IMR-90 (cell line): Measurements from ENCODE around the gene DUSP9. TPM values are rescaled to one million over a fixed set of nuclear protein-coding genes. Genes with fewer than 3 reads are reported as not detected.

Experiments
- ATAC-seq: fragments of 200-7000 bp; cut with Tn5 transposase; 2 replicates; pipeline ENCODE4 v1.9.1; 2020; ENCODE audit warnings: low read depth, mild to moderate bottlenecking, moderate library complexity
- BruUV-seq: library from RNA; stranded (reverse); fragments of 400-500 nt; replicated peaks from 2 replicates; lab custom pipeline; 2021; lab: Mats Ljungman, UMichigan
- CTCF ChIA-PET: fragments of 300-600 bp; formaldehyde crosslinking; extraction: SDS; loops from one replicate; lab custom pipeline; 2021; ENCODE audit warnings: antibody characterized with exemption; lab: Yijun Ruan, JAX
- POLR2A ChIA-PET: fragments of 300-600 bp; sonication (Branson Sonifier 250); formaldehyde crosslinking; loops from one replicate; lab custom pipeline; 2022; ENCODE audit warnings: antibody characterized with exemption; ENCODE audit not compliant: unreplicated experiment; lab: Charles Lee
- DNase-seq: peaks from one replicate; pipeline ENCODE4 v3.0.0; 2013
- H2AFZ ChIP-seq: replicated peaks from 2 replicates; pipeline ENCODE3; 2013; ENCODE audit warnings: low read length, mild to moderate bottlenecking; ENCODE audit not compliant: poor library complexity
- H2AK5ac ChIP-seq: 2 replicates; pipeline ENCODE4 v1.6.1; 2013; ENCODE audit warnings: low read depth, low read length, inconsistent platforms
- H2AK9ac ChIP-seq: replicated peaks from 2 replicates; pipeline ENCODE3; 2013; ENCODE audit warnings: mild to moderate bottlenecking, low read depth, low read length, moderate library complexity; ENCODE audit not compliant: poor library complexity
- H2BK120ac ChIP-seq: 2 replicates; pipeline ENCODE4 v1.6.1; 2013; ENCODE audit warnings: low read depth, low read length, inconsistent platforms
- H2BK15ac ChIP-seq: 3 replicates; pipeline ENCODE4 v1.6.1; 2013; ENCODE audit warnings: low read depth, low read length, inconsistent platforms
- H2BK20ac ChIP-seq: 2 replicates; pipeline ENCODE4 v1.6.1; 2013; ENCODE audit warnings: low read depth, mild to moderate bottlenecking, inconsistent platforms, low read length, moderate library complexity
- H2BK5ac ChIP-seq: 2 replicates; pipeline ENCODE4 v1.6.1; 2013; ENCODE audit warnings: mild to moderate bottlenecking, low read depth, low read length, inconsistent platforms; ENCODE audit not compliant: poor library complexity, severe bottlenecking
- H3K14ac ChIP-seq: replicated peaks from 2 replicates; pipeline ENCODE4 v1.6.1; 2013; ENCODE audit warnings: low read depth, low read length, inconsistent platforms
- H3K18ac ChIP-seq: 2 replicates; pipeline ENCODE4 v1.6.1; 2013; ENCODE audit warnings: low read depth, low read length, control low read depth
- H3K23ac ChIP-seq: 2 replicates; pipeline ENCODE4 v1.6.1; 2013; ENCODE audit warnings: low read depth, low read length, inconsistent platforms
- H3K27ac ChIP-seq: 2 replicates; pipeline ENCODE4 v1.5.1; 2013; ENCODE audit warnings: mild to moderate bottlenecking, control low read depth, low read length; ENCODE audit not compliant: insufficient read depth
- H3K27me3 ChIP-seq: 2 replicates; pipeline ENCODE4 v1.6.1; 2013; ENCODE audit warnings: low read length; ENCODE audit not compliant: control insufficient read depth, insufficient read depth
- H3K36me3 ChIP-seq: 2 replicates; pipeline ENCODE4 v1.6.1; 2013; ENCODE audit warnings: low read length, mixed read lengths; ENCODE audit not compliant: control insufficient read depth, insufficient read depth
- H3K4ac ChIP-seq: 2 replicates; pipeline ENCODE4 v1.6.1; 2013; ENCODE audit warnings: low read depth, low read length, inconsistent platforms
- H3K4me1 ChIP-seq: 2 replicates; pipeline ENCODE4 v1.6.1; 2013; ENCODE audit warnings: low read length, mixed read lengths; ENCODE audit not compliant: control insufficient read depth, insufficient read depth
- H3K4me2 ChIP-seq: 2 replicates; pipeline ENCODE4 v1.6.1; 2013; ENCODE audit warnings: low read depth, mild to moderate bottlenecking, control low read depth, low read length, moderate library complexity
- H3K4me3 ChIP-seq: 2 replicates; pipeline ENCODE4 v1.5.1; 2013; ENCODE audit warnings: low read depth, mild to moderate bottlenecking, control low read depth, low read length, moderate library complexity; ENCODE audit not compliant: insufficient read depth
- H3K56ac ChIP-seq: 2 replicates; pipeline ENCODE4 v1.6.1; 2013; ENCODE audit warnings: low read length, inconsistent platforms; ENCODE audit not compliant: insufficient read depth; ENCODE audit errors: extremely low read depth
- H3K79me1 ChIP-seq, 2 experiments: 2 replicates each; pipeline ENCODE4 v1.6.1; 2013; ENCODE audit warnings: low read length in 2 of 2, inconsistent platforms in 1 of 2, low read depth in 1 of 2
- H3K9ac ChIP-seq: 2 replicates; pipeline ENCODE4 v1.6.1; 2013; ENCODE audit warnings: low read depth, low read length, control low read depth
- H3K9me1 ChIP-seq: 2 replicates; pipeline ENCODE4 v1.6.1; 2013; ENCODE audit warnings: low read length, inconsistent platforms; ENCODE audit not compliant: insufficient read depth
- H3K9me3 ChIP-seq: 2 replicates; pipeline ENCODE4 v1.6.1; 2013; ENCODE audit warnings: low read length; ENCODE audit not compliant: control insufficient read depth, insufficient read depth
- H4K20me1 ChIP-seq: 2 replicates; pipeline ENCODE4 v1.6.1; 2013; ENCODE audit warnings: low read length, inconsistent platforms; ENCODE audit not compliant: insufficient read depth
- H4K5ac ChIP-seq: 2 replicates; pipeline ENCODE4 v1.6.1; 2013; ENCODE audit warnings: mild to moderate bottlenecking, low read depth, low read length, control low read depth
- H4K8ac ChIP-seq, 2 experiments: 2 replicates each; pipeline ENCODE4 v1.6.1; 2013; ENCODE audit warnings: low read depth in 2 of 2, low read length in 2 of 2, control low read depth in 1 of 2, inconsistent platforms in 1 of 2
- H4K91ac ChIP-seq: 2 replicates; pipeline ENCODE4 v1.6.1; 2013; ENCODE audit warnings: low read depth, low read length, inconsistent platforms; ENCODE audit not compliant: insufficient read depth
- FOS ChIP-seq: fragments of 150-350 bp; IDR thresholded peaks from 2 replicates; pipeline ENCODE4 v1.6.1; 2016; ENCODE audit warnings: low read depth, low read length
- RFX5 ChIP-seq: IDR thresholded peaks from 2 replicates; pipeline ENCODE4 v1.8.0; 2012; ENCODE audit warnings: low read depth, mild to moderate bottlenecking, low read length, moderate library complexity
- SMC3 ChIP-seq: fragments of 150-350 bp; IDR thresholded peaks from 2 replicates; pipeline ENCODE4 v1.6.1; 2016; ENCODE audit warnings: low read depth, mild to moderate bottlenecking, antibody characterized with exemption, low read length, moderate library complexity
- WGBS, 2 experiments: methylation state at CpG; one replicate each; pipeline versions ENCODE4 v1.1.5 to v1.1.7; 2013; ENCODE audit warnings: missing lambda C conversion rate in 2 of 2; ENCODE audit not compliant: insufficient read length in 1 of 2; ENCODE audit errors: extremely low coverage in 2 of 2; 5-methylcytosine and 5-hydroxymethylcytosine counted together
- dilution Hi-C: fragments of 300-500 bp; cut with HindIII; formaldehyde crosslinking; loops from one replicate; pipeline ENCODE4 v1.14.3; 2018; ENCODE audit warnings: low sequenced_read_pairs; ENCODE audit not compliant: unreplicated experiment
- in situ Hi-C: fragments of 300-500 bp; cut with MboI; formaldehyde crosslinking; loops from 3 replicates; pipeline ENCODE4 v1.14.3; 2019; ENCODE audit warnings: low sequenced_read_pairs, inconsistent platforms, mixed read lengths
- intact Hi-C: fragments of 100-400 bp; cut with micrococcal nuclease; formaldehyde crosslinking; loops from 2 replicates; pipeline ENCODE4 v1.10.0; 2022
- polyA plus RNA-seq, 3 experiments: library from polyadenylated mRNA; depleted of rRNA; stranded (reverse); fragments of >200 nt; gene quantifications; 2 replicates each; pipeline ENCODE4 v1.2.3, GENCODE V29; 2012; ENCODE audit warnings: low replicate concordance in 1 of 3
- total RNA-seq: library from RNA; depleted of rRNA; stranded (reverse); fragments of >200 nt; gene quantifications from 2 replicates; pipeline ENCODE4 v1.2.3, GENCODE V29; 2012

The DUSP9 gene
- total and polyA plus RNA-seq, 2 of the 4 experiments (the other 2 are of a cell fraction), result under 0.01 to 0.09 TPM

DNA sequence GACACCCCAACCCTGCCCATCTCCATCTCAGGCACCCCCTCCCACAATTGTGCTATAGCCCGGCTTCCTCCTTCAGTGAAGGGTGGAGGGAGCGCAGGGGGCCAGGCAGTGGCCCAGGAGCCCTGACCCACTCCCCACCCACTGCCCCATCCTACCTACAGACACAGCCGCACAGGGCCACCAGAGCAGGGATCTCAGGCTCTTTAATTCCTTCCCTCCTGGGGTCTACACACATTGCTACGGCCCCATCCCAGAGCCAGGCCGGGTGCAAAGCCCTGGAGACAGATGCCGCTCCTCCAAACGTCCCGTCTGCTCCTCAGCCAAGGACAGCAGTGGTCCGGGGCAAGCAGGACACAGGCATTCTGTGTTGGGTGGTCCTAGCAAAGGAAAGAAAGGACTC lies 12.8 kb upstream of the DUSP9 start:
- intact Hi-C loops (no loop called here), dilution Hi-C loops (no loop called here), in situ Hi-C loops (no loop called here)
- ChIA-PET CTCF (no interaction called here), POLR2A (no interaction called here)
- no peak overlapping the region for H3K56ac ChIP-seq
- H3K27me3 ChIP-seq, result peaks cover 22% of the 10 kb centered on the region; the same call in 1 of the 2 replicates
- H3K18ac ChIP-seq, result no peak overlapping the region
- no peak overlapping the region for H2BK120ac ChIP-seq
- no peaks in the 10 kb centered on the region for H3K36me3 ChIP-seq
- no peak overlapping the region for H4K91ac ChIP-seq
- WGBS, 2 experiments, result 59% methylated on average over 3 of the region's 9 CpGs; no CpG with 5 or more reads in 1 of the 2 experiments
- H4K20me1 ChIP-seq, result no peaks in the 10 kb centered on the region
- H3K9me1 ChIP-seq, result no peaks in the 10 kb centered on the region
- TF ChIP-seq RFX5 (no peak), FOS (no peak), SMC3 (no peak)
- H3K23ac ChIP-seq, result no peak overlapping the region
- no peak overlapping the region for H2BK5ac ChIP-seq
- DNase-seq (no peak), ATAC-seq (no peak)
- no peak overlapping the region for H3K4me2 ChIP-seq
- no TSS peak for BruUV-seq
- no peak overlapping the region for H3K4me3 ChIP-seq
- H3K14ac ChIP-seq, result no peak overlapping the region
- no peak overlapping the region for H3K4ac ChIP-seq
- H2AK9ac ChIP-seq, result no peak overlapping the region
- H3K4me1 ChIP-seq, result no peaks in the 10 kb centered on the region
- peaks cover 8% of the 10 kb centered on the region for H3K9me3 ChIP-seq
- H3K79me1 ChIP-seq, result no peaks in the 10 kb centered on the region
- H4K5ac ChIP-seq, result no peak overlapping the region
- no peak overlapping the region for H2AK5ac ChIP-seq
- no peak overlapping the region for H2BK20ac ChIP-seq
- H2BK15ac ChIP-seq, result no peak overlapping the region
- H3K27ac ChIP-seq, result no peak overlapping the region
- H2AFZ ChIP-seq, result no peak overlapping the region
- H3K9ac ChIP-seq, result no peak overlapping the region
- H4K8ac ChIP-seq, result no peak overlapping the region
